ENCODE results near the gene VAPA.

GRCh38 chr18:9971313-9971920 is 57.6 kb downstream of the VAPA start:
- TF ChIP-seq POLR2A (IDR thresholded peaks at IDR 0.05; ENCODE audit: extremely low read depth, insufficient read length) (no peak), CTCF (IDR thresholded peaks at IDR 0.05; ENCODE audit: low read depth, low read length) (peak; percentile 37)
- TF ChIP-seq, protein P1, sequence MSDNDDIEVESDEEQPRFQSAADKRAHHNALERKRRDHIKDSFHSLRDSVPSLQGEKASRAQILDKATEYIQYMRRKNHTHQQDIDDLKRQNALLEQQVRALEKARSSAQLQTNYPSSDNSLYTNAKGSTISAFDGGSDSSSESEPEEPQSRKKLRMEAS (IDR thresholded peaks at IDR 0.05; ENCODE audit: low read depth, low read length), result peak; percentile 70

All from NB4 (cell line).